ENCODE results near the gene UNC5B.
A peak's percentile ranks its signal among the peaks of the same experiment; 100 is the strongest.

UNC5B gene

DNA sequence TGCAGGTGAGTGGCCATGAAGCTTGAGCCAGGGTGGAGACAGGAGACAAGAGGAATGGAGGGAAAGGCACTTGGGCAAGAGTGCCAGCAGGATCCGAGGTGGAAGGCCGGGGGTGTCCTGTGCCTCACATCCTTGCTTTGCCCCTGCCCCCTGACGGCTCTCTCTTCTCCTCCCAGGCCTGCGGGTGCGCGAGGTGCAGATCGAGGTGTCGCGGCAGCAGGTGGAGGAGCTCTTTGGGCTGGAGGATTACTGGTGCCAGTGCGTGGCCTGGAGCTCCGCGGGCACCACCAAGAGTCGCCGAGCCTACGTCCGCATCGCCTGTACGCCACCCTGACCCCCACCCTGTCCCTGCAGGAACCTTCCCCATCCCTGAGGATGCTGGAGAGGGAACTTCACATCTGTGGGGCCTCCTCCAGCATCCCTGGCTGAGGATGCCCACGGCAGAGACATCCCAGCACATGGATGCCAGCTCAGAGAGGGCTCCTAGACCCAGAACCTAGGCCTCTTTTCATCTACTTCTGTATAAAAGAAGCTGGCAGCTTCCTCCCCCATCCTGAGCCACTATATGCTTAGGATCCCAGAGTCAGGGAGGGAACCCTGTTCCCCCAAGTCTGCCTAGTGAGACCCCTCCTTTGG is 72.3 kb downstream of the UNC5B start:
- no peak for TF ChIP-seq CTCF (conservative IDR thresholded peaks at IDR 0.05)
- no peak for TF ChIP-seq ZFX (IDR thresholded peaks at IDR 0.05)

GRCh38 chr10:71285180-71285545 is 72.8 kb downstream of the UNC5B start:
- no peak overlapping the region for H3K27ac ChIP-seq
- TF ChIP-seq CTCF (conservative IDR thresholded peaks at IDR 0.05): peak; percentile 88
- no peak for TF ChIP-seq ZFX (IDR thresholded peaks at IDR 0.05)

More for the DNA sequence above, 72.3 kb downstream of the UNC5B start:
- no peak overlapping the region for H3K27ac ChIP-seq

GRCh38 chr10:71285986-71286385 is 73.6 kb downstream of the UNC5B start:
- no peak overlapping the region for H3K27ac ChIP-seq
- no peak for TF ChIP-seq CTCF (conservative IDR thresholded peaks at IDR 0.05)
- no peak for TF ChIP-seq ZFX (IDR thresholded peaks at IDR 0.05)

- H3K27ac ChIP-seq: no peak overlapping the region
- TF ChIP-seq ZFX (IDR thresholded peaks at IDR 0.05) (no peak), CTCF (conservative IDR thresholded peaks at IDR 0.05) (no peak)
These were observed 74.3 kb downstream of the UNC5B start for GRCh38 chr10:71286521-71287294.

DNA sequence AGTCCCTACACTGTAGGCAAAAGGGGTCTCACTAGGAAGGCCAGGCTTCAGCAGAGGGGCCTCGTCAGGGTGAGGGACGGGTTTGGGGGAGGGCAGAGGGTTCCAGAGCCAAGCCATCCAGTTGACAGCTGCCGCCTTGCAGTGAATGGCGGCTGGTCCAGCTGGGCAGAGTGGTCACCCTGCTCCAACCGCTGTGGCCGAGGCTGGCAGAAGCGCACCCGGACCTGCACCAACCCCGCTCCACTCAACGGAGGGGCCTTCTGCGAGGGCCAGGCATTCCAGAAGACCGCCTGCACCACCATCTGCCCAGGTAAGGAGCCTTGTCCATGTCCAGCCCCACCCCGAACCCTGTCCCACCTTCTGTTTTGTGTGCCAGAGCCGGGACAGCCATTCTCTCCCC is 75.1 kb downstream of the UNC5B start:
- no peak overlapping the region for H3K27ac ChIP-seq
- TF ChIP-seq CTCF (conservative IDR thresholded peaks at IDR 0.05) (no peak), ZFX (IDR thresholded peaks at IDR 0.05) (no peak)

GRCh38 chr10:71288461-71288860 is 76.1 kb downstream of the UNC5B start:
- H3K27ac ChIP-seq: no peak overlapping the region
- TF ChIP-seq CTCF (conservative IDR thresholded peaks at IDR 0.05): no peak
- TF ChIP-seq ZFX (IDR thresholded peaks at IDR 0.05): no peak

- no peak overlapping the region for H3K27ac ChIP-seq
- TF ChIP-seq CTCF (conservative IDR thresholded peaks at IDR 0.05) (no peak), ZFX (IDR thresholded peaks at IDR 0.05) (no peak)
These were observed 77.2 kb downstream of the UNC5B start for GRCh38 chr10:71289421-71290130.
